Activated B cell treated with CpG ODN at 0.5 μM for 24 hours (primary cell): ENCODE results near the gene BSDC1. TPM values are rescaled to one million over a fixed set of nuclear protein-coding genes. Genes with fewer than 3 reads are reported as not detected.

Experiments
- ATAC-seq: fragments of 200-7000 bp; cut with Tn5 transposase; one replicate; pipeline ENCODE4 v1.10.0; 2021; ENCODE audit warnings: low read depth, mild to moderate bottlenecking, moderate library complexity
- CTCF ChIA-PET: fragments of 350-600 bp; sonication (Branson Sonifier 250); formaldehyde crosslinking; loops from one replicate; lab custom pipeline; 2021; ENCODE audit warnings: antibody characterized with exemption; lab: Charles Lee
- POLR2A ChIA-PET: fragments of 350-600 bp; sonication (Branson Sonifier 250); formaldehyde crosslinking; loops from one replicate; lab custom pipeline; 2021; ENCODE audit warnings: antibody characterized with exemption; lab: Charles Lee
- DNase-seq: peaks from one replicate; pipeline ENCODE4 v3.0.0; 2022
- H3K27ac Mint-ChIP-seq: one replicate; pipeline ENCODE4 v1.8.0; 2020; ENCODE audit warnings: mixed read lengths
- H3K27me3 Mint-ChIP-seq: one replicate; pipeline ENCODE4 v1.8.0; 2021; ENCODE audit warnings: mixed read lengths
- H3K36me3 Mint-ChIP-seq: one replicate; pipeline ENCODE4 v1.8.0; 2021; ENCODE audit warnings: low read depth, mixed read lengths
- H3K4me1 Mint-ChIP-seq: one replicate; pipeline ENCODE4 v1.8.0; 2021; ENCODE audit warnings: mixed read lengths
- H3K4me3 Mint-ChIP-seq: one replicate; pipeline ENCODE4 v1.8.0; 2020; ENCODE audit warnings: mild to moderate bottlenecking, mixed read lengths
- H3K9me3 Mint-ChIP-seq: one replicate; pipeline ENCODE4 v1.8.0; 2020; ENCODE audit warnings: mixed read lengths
- intact Hi-C: fragments of 100-400 bp; cut with micrococcal nuclease; formaldehyde crosslinking; loops from one replicate; pipeline ENCODE4 v1.15.1; 2024
- total RNA-seq: library from RNA; stranded (reverse); gene quantifications from 2 replicates; pipeline ENCODE4 v1.2.3, GENCODE V29; 2022
- TF ChIP-seq, protein P1 (sequence below): fragments of 200-600 bp; IDR thresholded peaks from one replicate; pipeline ENCODE4 v1.8.0; 2022; ENCODE audit warnings: antibody characterized with exemption, mild to moderate bottlenecking

The BSDC1 gene
- total RNA-seq, 1 donor from 2014 or later: 72.2 TPM

DNA sequence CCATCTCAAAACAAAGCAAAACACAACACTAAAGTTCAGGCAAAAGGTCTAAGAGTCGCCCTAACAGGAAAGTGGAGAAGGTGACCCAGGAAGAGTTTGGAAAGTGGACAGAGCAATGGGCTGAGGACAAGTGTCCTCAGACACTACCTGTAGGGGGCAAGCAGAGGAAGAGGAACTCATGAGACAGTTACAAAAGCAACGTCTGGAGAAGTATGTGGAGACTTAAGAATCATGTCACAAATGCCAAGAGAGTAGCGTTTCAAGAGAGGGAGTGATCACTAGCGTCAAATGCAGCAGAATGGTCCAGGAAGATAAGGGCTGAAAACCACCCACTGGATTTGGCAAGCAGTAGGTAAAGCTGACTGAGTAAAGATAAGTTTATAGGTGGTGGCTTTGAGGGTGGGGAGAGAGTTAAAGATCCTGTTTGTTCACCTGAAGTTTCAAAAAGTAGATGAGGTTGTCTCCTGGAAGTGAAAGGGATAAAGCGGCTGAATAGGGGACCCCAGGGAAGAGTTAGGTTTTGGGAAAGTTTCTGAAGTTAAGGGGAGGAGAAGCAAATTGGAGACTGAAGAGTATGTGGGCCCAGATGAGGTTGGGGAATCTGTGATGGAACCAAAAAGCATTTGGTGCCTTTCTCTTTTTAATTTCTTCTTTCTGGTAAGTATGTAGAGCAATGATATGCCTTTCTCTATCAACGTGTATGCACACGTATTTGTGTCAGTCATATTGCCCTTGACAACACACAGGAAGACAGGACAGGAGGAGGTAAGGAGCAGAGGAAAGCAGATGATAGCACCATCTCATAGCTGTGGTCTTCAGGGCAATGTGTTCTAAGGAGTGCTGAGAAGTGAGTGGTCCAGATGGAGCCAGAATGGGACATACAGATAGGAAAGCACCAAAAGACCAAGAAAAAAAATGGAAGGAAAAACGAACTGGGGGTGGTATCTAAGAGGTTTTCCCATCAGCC is 3.1 kb downstream of the BSDC1 start:
- peaks cover 26% of the 10 kb centered on the region for H3K36me3 Mint-ChIP-seq
- peaks cover 27% of the 10 kb centered on the region for H3K4me1 Mint-ChIP-seq
- DNase-seq (no peak), ATAC-seq (no peak)
- H3K27me3 Mint-ChIP-seq: no peaks in the 10 kb centered on the region
- H3K4me3 Mint-ChIP-seq: no peak overlapping the region
- H3K27ac Mint-ChIP-seq: no peak overlapping the region
- TF ChIP-seq, protein P1, sequence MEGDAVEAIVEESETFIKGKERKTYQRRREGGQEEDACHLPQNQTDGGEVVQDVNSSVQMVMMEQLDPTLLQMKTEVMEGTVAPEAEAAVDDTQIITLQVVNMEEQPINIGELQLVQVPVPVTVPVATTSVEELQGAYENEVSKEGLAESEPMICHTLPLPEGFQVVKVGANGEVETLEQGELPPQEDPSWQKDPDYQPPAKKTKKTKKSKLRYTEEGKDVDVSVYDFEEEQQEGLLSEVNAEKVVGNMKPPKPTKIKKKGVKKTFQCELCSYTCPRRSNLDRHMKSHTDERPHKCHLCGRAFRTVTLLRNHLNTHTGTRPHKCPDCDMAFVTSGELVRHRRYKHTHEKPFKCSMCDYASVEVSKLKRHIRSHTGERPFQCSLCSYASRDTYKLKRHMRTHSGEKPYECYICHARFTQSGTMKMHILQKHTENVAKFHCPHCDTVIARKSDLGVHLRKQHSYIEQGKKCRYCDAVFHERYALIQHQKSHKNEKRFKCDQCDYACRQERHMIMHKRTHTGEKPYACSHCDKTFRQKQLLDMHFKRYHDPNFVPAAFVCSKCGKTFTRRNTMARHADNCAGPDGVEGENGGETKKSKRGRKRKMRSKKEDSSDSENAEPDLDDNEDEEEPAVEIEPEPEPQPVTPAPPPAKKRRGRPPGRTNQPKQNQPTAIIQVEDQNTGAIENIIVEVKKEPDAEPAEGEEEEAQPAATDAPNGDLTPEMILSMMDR: no peak
- intact Hi-C loops: no loop called here
- H3K9me3 Mint-ChIP-seq: no peaks in the 10 kb centered on the region
- ChIA-PET CTCF (interaction anchor here (0.6 to 0.8 kb wide), 2 partner anchors 10 to 323 kb away, joined by 3 read pairs; no protein-coding TSS in a partner anchor), POLR2A (no interaction called here)

DNA sequence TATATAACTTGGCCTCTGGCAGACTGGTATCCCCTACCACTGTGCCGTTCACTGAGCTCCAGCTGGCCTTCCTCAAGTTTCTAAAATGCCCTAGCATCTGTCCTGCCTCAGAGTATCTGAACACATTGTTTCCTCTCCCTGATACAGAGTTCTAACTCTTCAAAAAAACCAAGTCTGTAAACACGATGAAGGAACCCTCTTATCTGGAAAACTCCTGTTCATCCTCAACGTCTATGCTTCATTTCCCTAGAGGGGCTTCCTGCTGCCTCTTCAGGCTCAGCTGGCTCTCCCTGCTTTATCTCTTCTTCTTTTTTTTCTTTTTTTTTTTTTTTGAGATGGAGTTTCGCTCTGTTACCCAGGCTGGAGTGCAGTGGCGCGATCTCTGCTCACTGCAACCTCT is 5.6 kb downstream of the BSDC1 start:
- intact Hi-C loops: no loop called here
- H3K27me3 Mint-ChIP-seq: no peaks in the 10 kb centered on the region
- ATAC-seq (no peak), DNase-seq (no peak)
- H3K9me3 Mint-ChIP-seq: no peaks in the 10 kb centered on the region
- no peak overlapping the region for H3K27ac Mint-ChIP-seq
- ChIA-PET CTCF (no interaction called here), POLR2A (interaction anchor here (0.7 kb wide), 2 partner anchors 17 to 188 kb away, joined by 3 to 5 read pairs; partner anchors contain the start of gene CCDC28B)
- peaks cover 44% of the 10 kb centered on the region for H3K36me3 Mint-ChIP-seq
- H3K4me3 Mint-ChIP-seq: no peak overlapping the region
- H3K4me1 Mint-ChIP-seq: peaks cover 13% of the 10 kb centered on the region
- TF ChIP-seq, protein P1: no peak

DNA sequence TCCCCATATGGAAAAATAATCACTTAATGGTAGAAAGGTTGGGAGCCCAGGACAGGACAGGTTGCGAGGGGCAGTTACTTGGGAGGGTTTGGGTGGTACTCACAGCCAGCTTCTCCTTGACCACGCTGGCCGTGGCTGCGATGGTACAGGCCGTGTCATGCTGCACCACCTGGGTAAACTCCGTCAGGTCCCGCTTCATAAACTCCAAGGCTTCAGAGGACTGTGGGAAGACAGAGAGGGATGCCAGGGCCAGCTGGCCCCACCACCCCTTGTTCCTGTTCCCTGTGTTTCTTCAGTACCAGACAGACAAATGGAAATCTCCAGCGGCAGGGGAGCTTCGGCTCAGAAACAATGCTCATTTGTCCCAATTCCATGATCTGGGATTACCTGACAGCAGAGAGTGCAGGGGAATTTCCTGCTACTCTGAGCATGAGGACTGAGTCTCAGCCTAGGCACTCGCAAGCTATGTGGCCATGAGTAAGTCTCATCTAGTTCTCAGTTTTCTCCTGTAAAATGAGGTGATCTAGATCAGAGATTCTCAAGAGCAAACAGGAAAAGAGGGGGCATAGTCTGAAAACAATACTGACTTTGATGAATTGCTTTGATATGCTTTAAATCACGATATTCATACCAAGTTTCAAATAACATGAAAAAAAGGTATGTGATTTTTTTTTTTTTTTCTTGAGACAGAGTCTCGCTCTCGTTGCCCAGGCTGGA is 7.4 kb downstream of the BSDC1 start:
- Mint-ChIP-seq H3K36me3 (peaks cover 53% of the 10 kb centered on the region), H3K27ac (no peak overlapping the region), H3K9me3 (no peaks in the 10 kb centered on the region), H3K27me3 (no peaks in the 10 kb centered on the region), H3K4me3 (no peak overlapping the region), H3K4me1 (no peaks in the 10 kb centered on the region)
- ChIA-PET CTCF (no interaction called here), POLR2A (interaction anchor here (0.7 to 1.5 kb wide), 3 partner anchors 12 to 392 kb away, joined by 4 to 5 read pairs (median 4); partner anchors contain the start of gene MARCKSL1)
- TF ChIP-seq, protein P1: no peak
- no peak for DNase-seq
- intact Hi-C loops: no loop called here
- no peak for ATAC-seq

DNA sequence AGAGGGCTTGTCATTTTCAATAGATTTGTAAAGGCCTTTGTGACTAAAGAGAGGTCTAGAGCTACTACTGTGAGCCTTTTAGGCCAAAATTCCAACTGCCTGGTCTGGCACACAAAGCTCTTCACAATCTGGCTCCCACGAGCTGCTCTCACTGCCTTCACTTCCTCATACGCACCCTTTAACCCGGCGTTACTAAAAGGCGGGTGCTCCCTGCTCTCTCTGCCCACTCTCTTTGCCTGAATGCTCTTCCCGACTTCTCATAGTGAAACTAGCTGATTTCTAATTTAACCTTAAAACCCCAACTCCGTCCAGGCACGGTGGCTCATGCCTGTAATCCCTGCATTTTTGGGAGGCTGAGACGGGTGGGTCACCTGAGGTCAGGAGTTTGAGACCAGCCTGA is 14.2 kb downstream of the BSDC1 start:
- H3K9me3 Mint-ChIP-seq: no peaks in the 10 kb centered on the region
- H3K4me1 Mint-ChIP-seq: no peaks in the 10 kb centered on the region
- TF ChIP-seq, protein P1: no peak
- DNase-seq (no peak), ATAC-seq (no peak)
- H3K4me3 Mint-ChIP-seq: no peak overlapping the region
- H3K27me3 Mint-ChIP-seq: no peaks in the 10 kb centered on the region
- peaks cover 91% of the 10 kb centered on the region for H3K36me3 Mint-ChIP-seq
- H3K27ac Mint-ChIP-seq: no peak overlapping the region
- ChIA-PET CTCF (interaction anchor here (1.6 kb wide), 1 partner anchor 165 kb away, joined by 3 read pairs; no protein-coding TSS in a partner anchor), POLR2A (no interaction called here)
- intact Hi-C loops: no loop called here
